WTC11 (cell line): ENCODE results near the gene HACD2.

Experiments used
- ATF1 ChIP-seq: sonication (generic); formaldehyde crosslinking; IDR thresholded peaks from 2 replicates; pipeline ENCODE4 v1.8.1; 2023; ENCODE audit warnings: mild to moderate bottlenecking, moderate library complexity, missing genetic modification reagents
- ELF4 ChIP-seq: sonication (generic); formaldehyde crosslinking; IDR thresholded peaks from 2 replicates; pipeline ENCODE4 v1.8.1; 2022; ENCODE audit warnings: low read depth, mild to moderate bottlenecking, moderate library complexity, missing genetic modification reagents
- FOXP1 ChIP-seq: sonication (generic); formaldehyde crosslinking; IDR thresholded peaks from 2 replicates; pipeline ENCODE4 v1.8.0; 2022; ENCODE audit warnings: missing genetic modification reagents, mild to moderate bottlenecking, moderate library complexity, borderline replicate concordance
- NR1H2 ChIP-seq: sonication (generic); formaldehyde crosslinking; IDR thresholded peaks from 2 replicates; pipeline ENCODE4 v1.9.0; 2021; ENCODE audit warnings: mild to moderate bottlenecking, moderate library complexity, missing genetic modification reagents
- NR2C2 ChIP-seq: sonication (generic); formaldehyde crosslinking; IDR thresholded peaks from 2 replicates; pipeline ENCODE4 v1.8.0; 2022; ENCODE audit warnings: mild to moderate bottlenecking, missing genetic modification reagents
- SP1 ChIP-seq: sonication (generic); formaldehyde crosslinking; conservative IDR thresholded peaks from 2 replicates; pipeline ENCODE4 v1.8.1; 2022; ENCODE audit warnings: missing genetic modification reagents
- ZNF232 ChIP-seq: sonication (generic); formaldehyde crosslinking; IDR thresholded peaks from 2 replicates; pipeline ENCODE4 v1.8.0; 2022; ENCODE audit warnings: mild to moderate bottlenecking, missing genetic modification reagents
- ZNF263 ChIP-seq: sonication (generic); formaldehyde crosslinking; IDR thresholded peaks from 2 replicates; pipeline ENCODE4 v1.8.1; 2022; ENCODE audit warnings: low read depth, mild to moderate bottlenecking, moderate library complexity, missing genetic modification reagents
- TF ChIP-seq, protein P1 (sequence below): fragments of 200-600 bp; IDR thresholded peaks from 2 replicates; pipeline ENCODE4 v1.8.0; 2022; ENCODE audit warnings: antibody characterized with exemption
- TF ChIP-seq, protein P2 (sequence below): sonication (generic); formaldehyde crosslinking; IDR thresholded peaks from 2 replicates; pipeline ENCODE4 v1.8.0; 2022; ENCODE audit warnings: mild to moderate bottlenecking, missing genetic modification reagents

DNA sequence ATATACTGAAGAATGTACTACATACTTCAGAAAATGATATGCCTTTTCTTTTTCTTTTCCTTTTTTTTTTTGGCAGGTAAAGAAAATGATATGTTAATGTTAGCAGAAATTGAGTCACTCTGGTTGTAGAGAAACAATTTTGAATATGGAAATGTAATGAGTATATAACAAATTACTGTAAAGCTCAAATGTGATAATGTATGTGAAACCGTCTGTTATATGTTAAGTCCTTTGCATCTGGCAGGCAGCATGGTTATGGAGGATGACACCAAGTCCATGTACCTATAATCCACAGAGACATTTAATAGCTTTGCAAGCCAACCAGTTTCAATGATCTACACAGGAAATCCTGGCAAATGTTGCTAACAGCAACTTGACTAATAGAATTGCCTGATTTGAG lies 58.4 kb downstream of the HACD2 start:
- TF ChIP-seq, protein P1, sequence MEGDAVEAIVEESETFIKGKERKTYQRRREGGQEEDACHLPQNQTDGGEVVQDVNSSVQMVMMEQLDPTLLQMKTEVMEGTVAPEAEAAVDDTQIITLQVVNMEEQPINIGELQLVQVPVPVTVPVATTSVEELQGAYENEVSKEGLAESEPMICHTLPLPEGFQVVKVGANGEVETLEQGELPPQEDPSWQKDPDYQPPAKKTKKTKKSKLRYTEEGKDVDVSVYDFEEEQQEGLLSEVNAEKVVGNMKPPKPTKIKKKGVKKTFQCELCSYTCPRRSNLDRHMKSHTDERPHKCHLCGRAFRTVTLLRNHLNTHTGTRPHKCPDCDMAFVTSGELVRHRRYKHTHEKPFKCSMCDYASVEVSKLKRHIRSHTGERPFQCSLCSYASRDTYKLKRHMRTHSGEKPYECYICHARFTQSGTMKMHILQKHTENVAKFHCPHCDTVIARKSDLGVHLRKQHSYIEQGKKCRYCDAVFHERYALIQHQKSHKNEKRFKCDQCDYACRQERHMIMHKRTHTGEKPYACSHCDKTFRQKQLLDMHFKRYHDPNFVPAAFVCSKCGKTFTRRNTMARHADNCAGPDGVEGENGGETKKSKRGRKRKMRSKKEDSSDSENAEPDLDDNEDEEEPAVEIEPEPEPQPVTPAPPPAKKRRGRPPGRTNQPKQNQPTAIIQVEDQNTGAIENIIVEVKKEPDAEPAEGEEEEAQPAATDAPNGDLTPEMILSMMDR: no peak
- TF ChIP-seq ZNF232 (no peak), NR2C2 (CRISPR knock-in tag) (no peak), ZNF263 (no peak), SP1 (CRISPR knock-in tag) (no peak), ELF4 (no peak), ATF1 (CRISPR knock-in tag) (no peak), NR1H2 (no peak), FOXP1 (CRISPR knock-in tag) (no peak)
- TF ChIP-seq, protein P2, sequence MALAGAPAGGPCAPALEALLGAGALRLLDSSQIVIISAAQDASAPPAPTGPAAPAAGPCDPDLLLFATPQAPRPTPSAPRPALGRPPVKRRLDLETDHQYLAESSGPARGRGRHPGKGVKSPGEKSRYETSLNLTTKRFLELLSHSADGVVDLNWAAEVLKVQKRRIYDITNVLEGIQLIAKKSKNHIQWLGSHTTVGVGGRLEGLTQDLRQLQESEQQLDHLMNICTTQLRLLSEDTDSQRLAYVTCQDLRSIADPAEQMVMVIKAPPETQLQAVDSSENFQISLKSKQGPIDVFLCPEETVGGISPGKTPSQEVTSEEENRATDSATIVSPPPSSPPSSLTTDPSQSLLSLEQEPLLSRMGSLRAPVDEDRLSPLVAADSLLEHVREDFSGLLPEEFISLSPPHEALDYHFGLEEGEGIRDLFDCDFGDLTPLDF (CRISPR knock-in tag): no peak
